HuH-7.5 (cell line): ENCODE results near the gene GOSR2.
"Not testable (repeated sequence)": the region's sequence is repeated elsewhere in the genome, so short reads cannot be mapped to it uniquely, and the experiment has no call there.

Source experiments
- DNase-seq: peaks from one replicate; pipeline ENCODE4 v3.0.0; 2011; ENCODE audit warnings: low spot score

Gene GOSR2

GRCh38 chr17:46894024-46894423, 28.9 kb upstream of the GOSR2 start:
- DNase-seq: no peak

GRCh38 chr17:46894476-46895151, 28.3 kb upstream of the GOSR2 start:
- DNase-seq: no peak

- no peak for DNase-seq
Measured at GRCh38 chr17:46895171-46895570, 27.8 kb upstream of the GOSR2 start.

- no peak for DNase-seq
Measured at GRCh38 chr17:46896991-46897390, 26.0 kb upstream of the GOSR2 start.

GRCh38 chr17:46898364-46898763, 24.6 kb upstream of the GOSR2 start:
- no peak for DNase-seq

- no peak for DNase-seq
Measured at GRCh38 chr17:46898860-46899259, 24.1 kb upstream of the GOSR2 start.

GRCh38 chr17:46901291-46901690, 21.7 kb upstream of the GOSR2 start:
- no peak for DNase-seq

GRCh38 chr17:46903762-46904672, 18.9 kb upstream of the GOSR2 start:
- DNase-seq: no peak

- no peak for DNase-seq
Measured at GRCh38 chr17:46908068-46908737, 14.8 kb upstream of the GOSR2 start.

GRCh38 chr17:46910179-46910927, 12.6 kb upstream of the GOSR2 start:
- DNase-seq: no peak

- DNase-seq: no peak
Measured at GRCh38 chr17:46911311-46911710, 11.6 kb upstream of the GOSR2 start.

GRCh38 chr17:46915596-46915995, 7.4 kb upstream of the GOSR2 start:
- DNase-seq: no peak

GRCh38 chr17:46916211-46916610, 6.7 kb upstream of the GOSR2 start:
- DNase-seq: no peak

- no peak for DNase-seq
Measured at GRCh38 chr17:46916623-46917022, 6.3 kb upstream of the GOSR2 start.

GRCh38 chr17:46917041-46917440, 5.9 kb upstream of the GOSR2 start:
- DNase-seq: no peak

GRCh38 chr17:46917516-46917915, 5.4 kb upstream of the GOSR2 start:
- DNase-seq: no peak

GRCh38 chr17:46921962-46922361, 998 bp upstream of the GOSR2 start:
- DNase-seq: not testable (repeated sequence)

GRCh38 chr17:46922487-46922803, 515 bp upstream of the GOSR2 start:
- DNase-seq: no peak

- no peak for DNase-seq
Measured at GRCh38 chr17:46925185-46925868, 2.4 kb downstream of the GOSR2 start.

- DNase-seq: no peak
Measured at GRCh38 chr17:46928467-46929261, 5.7 kb downstream of the GOSR2 start.

GRCh38 chr17:46929413-46929812, 6.5 kb downstream of the GOSR2 start:
- DNase-seq: no peak
